IPS DF 4.7 (cell line): ENCODE data around the gene DIP2C.
"Not testable (repeated sequence)": the region's sequence is repeated elsewhere in the genome, so short reads cannot be mapped to it uniquely, and the experiment has no call there.

Experiments used
- DNase-seq: peaks from one replicate; pipeline ENCODE4 v3.0.0-alpha.2; 2013; ENCODE audit warnings: low spot score; ENCODE audit errors: extremely low read depth

Gene DIP2C

DNA sequence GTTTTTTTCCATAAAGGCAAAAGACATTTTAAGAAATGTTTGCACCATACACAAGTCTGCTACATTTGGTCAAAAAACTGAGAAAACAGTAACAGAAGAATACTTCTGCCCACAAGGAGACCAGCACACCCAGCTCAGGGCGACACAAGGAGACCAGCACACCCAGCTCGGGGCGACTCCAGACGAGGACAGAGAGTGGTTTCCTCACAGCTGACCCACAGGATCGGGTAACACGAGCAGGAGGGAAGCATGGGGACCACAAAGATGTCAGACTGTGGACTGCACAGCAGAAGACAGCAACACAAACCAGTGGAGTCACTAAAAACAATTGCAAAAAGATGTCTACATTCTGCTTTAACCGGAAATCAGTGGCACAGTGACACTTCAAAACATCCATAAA, 237.6 kb downstream of the DIP2C start:
- DNase-seq: no peak

DNA sequence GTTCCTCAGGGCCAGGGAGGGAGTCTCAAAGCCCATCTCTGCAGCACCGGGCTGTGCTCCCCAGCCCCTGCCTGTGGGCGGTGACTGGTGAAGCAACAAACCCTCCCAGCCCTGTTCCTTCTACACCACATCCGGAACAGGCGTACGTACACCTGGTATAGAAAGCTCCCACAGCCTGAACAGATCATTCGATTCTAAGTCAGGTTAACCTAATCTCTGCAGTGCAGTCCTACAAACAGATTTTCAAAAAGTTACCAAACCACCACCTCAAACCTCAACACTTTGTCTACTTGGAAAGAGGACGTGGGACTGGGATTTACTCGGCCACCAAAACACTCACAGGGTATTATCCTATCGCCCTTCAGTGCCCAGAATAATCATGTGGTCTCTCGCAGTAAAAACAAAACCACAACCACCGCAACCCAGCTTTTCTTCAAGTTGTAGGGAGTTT, 238.4 kb downstream of the DIP2C start:
- no peak for DNase-seq

DNA sequence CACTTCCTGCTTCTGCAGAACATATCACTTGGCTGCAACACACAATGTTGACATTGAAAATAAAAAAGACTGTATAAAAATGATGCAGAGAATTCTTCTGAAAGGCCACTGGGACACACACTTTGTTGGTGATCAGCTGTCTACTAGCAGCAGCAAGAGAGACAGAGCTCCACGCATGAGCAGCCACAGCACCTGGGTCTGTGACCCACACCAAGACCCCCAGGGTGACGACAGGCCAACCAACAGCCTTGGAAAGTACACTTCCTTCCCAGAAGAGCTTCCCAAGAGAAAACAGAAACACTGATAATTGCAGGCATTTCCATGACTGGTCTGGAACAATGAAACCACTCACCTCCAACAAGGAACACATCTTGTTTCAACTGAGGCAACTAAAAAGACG, 239.0 kb downstream of the DIP2C start:
- DNase-seq: no peak

DNA sequence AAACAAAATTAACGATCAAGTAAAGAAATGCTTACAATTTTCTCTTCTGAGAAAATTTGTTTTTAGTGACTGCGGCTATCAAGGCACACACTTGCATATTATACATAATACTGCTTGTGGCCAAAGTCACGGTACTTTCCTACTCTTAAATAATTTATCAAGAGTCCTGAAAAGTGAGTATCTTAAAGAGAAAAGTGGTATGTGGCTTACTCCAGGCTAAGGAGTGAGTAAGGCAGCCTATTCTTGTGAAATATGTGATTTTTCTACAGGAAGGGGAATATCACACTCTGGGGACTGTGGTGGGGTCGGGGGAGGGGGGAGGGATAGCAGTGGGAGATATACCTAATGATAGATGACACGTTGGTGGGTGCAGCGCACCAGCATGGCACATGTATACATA, 240.1 kb downstream of the DIP2C start:
- DNase-seq: not testable (repeated sequence)

DNA sequence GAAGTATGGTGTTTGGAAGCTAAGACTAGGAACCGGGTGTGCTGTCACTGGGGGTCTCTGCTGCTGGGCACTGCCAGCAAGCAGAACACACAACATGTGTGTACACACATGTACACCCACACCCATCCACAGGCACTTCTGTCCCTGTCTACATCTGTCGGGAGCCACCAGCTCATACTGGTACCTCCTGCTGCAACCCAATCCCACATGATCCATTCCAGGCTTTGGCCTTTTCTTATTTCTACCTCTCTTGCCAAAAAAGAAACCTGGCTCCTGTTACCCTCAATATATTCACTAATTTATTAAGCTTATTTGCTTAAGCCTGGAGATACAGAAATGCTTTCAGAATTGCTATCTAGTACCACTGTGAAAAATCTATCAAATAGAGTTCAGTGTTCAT, 246.0 kb downstream of the DIP2C start:
- no peak for DNase-seq

DNA sequence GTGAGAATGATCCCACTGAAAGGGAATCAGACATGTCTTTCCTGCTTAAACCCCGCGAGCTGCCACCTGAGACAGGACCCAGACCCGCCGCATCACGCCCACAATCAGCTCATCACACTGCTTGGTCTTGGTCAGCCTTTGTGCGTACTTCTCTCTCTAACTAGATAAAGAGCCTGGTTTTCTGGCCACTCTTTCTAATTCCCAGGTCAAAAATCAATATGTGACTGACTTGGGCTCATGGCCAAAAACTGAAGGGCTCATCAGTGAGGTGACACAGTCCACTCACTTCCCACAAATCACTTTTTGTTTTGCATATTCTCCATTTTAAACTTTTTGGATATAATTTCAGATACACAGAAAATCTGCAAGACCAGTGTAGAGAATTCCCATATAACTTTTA, 247.3 kb downstream of the DIP2C start:
- DNase-seq: no peak

DNA sequence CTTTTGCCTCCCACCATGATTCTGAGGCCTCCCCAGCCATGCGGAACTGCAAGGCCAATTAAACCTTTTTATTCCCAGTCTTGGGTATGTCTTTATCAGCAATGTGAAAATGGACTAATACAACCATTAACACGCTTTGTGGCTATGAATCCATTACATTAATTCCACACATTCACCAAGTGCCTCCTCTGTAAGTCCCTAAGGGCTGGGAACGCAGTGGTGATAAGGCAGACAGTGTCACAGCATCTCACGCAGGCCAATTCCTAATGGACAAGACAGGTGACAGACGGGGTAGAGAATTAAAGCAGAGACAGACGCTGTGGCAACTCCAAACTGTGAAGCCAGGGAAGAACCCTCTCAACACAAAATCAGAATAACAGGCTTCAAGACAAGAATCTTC, 247.8 kb downstream of the DIP2C start:
- no peak for DNase-seq

DNA sequence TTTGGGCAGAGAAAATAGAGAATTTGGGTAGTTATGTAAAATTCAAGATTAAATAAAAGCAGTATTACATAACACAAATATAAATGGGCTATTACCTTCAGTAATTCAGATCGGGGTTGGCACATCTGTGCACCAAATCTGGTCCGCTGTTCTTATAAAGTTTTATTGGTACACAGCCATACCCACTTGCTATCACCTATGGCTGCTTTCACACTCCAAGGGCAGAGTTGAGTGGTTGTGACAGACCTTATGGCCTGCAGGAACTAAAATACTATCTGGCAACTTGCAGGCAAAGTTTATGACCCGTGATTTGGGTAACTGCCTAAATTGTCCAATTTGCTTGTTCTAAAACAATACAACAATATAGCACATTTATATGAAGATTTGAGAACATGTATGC, 249.3 kb downstream of the DIP2C start:
- DNase-seq: no peak

DNA sequence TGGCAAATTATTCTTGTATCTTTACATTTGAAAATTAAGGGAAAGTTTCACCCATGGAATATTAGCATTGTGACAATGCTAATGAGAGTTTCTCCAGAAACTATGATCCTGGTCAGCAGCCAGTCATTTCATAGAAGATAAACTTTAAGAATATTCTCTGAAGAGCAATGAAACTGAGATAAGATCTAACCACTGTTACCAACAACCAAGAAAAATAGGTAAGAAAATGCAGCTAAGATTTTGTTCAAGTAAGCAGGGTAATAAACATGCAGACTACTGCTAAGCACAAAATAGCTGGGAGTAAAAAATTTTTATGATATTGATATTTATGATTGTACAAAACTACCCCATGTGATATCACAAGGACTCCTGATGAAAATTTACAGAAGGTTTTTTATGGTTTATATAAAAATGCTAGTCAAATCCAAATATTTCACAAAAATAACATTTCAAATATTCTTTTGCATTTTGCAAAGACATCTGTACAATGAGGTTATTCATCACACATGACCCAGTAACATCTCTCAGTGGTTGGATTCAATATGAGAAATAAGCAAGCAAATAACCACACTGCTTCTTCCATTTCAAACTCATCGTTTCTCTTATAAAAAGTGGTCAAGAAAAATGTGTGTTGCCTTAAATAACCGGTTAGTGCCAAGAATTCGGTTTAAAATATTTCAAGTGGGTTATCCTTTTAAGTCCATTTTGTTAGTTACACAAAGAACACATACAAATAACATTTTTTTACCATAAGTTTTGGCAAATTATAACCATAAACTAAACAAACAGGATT, 251.6 kb downstream of the DIP2C start:
- DNase-seq: no peak

DNA sequence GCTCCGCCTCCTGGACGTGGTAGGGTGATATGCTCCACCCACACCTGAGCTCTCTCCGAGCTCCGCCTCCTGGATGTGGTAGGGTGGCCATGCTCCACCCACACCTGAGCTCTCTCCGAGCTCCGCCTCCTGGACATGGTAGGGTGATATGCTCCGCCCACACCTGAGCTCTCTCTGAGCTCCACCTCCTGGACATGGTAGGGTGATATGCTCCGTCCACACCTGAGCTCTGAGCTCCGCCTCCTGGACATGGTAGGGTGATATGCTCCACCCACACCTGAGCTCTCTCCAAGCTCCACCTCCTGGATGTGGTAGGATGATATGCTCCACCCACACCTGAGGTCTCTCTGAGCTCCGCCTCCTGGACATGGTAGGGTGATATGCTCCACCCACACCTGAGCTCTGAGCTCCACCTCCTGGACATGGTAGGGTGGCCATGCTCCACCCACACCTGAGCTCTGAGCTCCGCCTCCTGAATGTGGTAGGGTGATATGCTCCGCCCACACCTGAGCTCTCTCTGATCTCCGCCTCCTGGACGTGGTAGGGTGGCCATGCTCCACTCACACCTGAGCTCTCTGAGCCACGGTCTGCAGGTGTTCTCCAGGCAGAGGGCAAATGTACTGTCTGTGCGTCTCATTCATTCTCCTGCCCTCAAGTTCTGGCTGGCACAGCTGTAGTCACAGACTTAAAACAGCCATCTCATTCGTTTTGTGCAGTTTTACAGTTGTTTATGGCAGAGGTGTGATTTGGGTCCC, 252.4 kb downstream of the DIP2C start:
- no peak for DNase-seq

DNA sequence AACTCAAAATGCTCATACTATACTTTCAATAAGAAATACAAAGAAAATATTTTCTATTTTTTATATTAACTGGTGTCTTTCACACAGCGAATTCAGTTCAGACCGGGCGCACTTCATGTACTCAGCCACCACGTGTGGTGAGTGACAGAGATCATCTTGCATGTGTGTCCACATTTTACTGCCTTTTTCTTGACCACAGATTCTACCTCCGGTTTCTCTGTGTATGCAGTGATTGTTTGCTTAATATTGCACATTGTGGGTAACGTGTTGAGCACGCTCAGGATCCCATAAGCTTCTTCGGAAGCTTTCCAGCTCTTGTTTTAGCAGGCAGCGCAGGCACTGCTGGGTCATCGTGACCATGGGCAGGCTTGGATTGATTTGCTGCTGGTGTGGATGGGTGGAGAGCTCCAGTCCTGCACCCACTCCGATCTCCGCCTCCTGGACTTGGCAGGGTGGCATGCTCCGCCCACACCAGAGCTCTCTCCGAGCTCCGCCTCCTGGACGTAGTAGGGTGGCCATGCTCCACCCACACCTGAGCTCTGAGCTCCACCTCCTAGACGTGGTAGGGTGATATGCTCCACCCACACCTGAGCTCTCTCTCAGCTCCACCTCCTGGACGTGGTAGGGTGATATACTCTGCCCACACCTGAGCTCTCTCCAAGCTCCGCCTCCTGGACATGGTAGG, 253.3 kb downstream of the DIP2C start:
- no peak for DNase-seq

DNA sequence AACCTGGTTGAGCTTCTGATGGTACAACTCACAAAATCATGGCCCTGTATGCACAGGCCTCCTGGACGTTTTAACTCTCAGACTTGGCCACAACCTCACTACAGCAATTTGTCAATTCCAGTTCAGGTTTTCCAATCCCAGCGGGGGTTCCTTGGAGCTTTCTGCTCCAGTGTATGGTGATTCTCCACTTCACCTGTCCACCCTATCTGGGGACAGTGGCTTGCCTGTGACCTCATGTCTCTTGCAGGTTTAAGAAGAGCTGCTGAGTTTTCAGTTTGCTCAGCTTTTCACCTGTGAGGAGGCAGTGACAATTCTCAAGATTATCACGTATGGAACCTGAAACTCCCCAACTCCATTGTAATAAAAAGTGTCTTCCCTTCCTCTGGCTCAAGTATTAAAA, 254.1 kb downstream of the DIP2C start:
- DNase-seq: no peak

DNA sequence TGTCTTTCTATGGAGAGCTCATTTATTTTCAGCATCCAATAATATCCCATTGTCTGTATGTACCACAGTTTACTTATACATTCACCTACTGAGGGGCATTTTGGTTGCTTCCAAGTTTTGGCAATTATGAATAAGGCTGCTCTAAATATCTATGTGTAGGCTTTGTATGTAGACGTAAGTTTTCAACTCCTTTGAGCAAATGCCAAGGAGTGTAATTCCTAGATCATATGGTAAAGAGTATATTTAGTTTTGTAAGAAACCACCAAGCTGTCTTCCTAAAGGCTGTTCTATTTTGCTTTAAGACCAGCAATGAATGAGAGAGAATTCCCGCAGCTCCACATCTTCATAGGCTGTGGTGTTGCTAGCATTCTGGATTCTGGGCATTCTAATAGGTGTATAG, 259.8 kb downstream of the DIP2C start:
- no peak for DNase-seq

DNA sequence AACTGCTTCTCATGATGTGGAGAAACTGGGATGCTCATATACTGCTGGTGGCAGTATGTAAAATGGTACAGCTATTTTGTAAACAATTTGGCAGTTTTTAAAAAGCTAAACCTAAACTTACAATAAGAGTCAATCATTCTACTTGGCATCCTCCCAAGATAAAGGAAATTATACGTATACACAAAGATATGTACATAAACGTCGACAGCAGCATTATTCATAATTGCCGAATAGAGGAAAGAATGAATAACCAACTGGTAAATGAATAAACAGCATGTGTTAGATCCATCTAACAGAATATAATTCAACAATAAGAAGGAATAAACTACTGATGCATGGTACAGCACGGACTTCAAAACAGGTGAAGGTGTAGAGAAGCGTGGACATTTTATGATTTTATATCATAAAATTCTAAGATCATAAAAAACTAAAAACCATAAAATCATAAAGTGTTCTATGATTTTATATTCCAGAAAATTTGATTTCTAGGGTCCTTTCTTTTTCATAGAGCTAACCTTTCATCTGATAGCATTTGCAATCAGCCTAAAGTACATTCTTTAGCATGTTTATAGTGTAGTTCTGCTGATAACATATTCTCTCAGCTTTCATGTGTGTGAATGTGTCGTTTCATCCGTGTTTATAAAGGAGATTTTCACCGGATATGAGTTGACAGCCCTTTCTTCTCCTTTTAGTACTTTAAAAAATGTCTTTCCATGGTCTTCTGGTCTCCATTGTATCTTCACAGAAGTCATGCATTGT, 261.5 kb downstream of the DIP2C start:
- DNase-seq: no peak

DNA sequence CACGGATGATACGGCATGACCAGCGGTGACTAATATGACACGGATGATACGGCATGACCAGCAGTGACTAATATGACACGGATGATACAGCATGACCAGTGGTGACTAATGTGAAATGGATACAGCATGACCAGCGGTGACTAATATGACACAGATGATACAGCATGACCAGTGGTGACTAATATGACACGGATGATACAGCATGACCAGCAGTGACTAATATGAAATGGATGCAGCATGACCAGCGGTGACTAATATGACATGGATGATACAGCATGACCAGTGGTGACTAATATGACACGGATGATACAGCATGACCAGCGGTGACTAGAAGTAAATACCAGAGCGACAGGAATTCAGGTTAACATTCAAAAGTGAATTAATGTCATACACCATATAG, 264.1 kb downstream of the DIP2C start:
- DNase-seq: not testable (repeated sequence)

DNA sequence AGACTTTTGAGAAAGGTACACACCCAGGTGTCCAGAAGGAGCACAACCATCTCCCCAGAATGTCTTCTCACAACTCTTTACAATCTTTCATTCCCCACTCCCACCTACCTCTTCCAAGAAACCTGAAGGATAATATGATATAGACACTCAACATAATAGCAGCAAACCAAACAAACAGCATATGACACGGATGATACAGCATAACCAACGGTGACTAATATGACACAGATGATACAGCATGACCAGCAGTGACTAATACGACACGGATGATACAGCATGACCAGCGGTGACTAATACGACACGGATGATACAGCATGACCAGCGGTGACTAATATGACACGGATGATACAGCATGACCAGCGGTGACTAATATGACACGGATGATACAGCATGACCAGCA, 264.7 kb downstream of the DIP2C start:
- not testable (repeated sequence) for DNase-seq

DNA sequence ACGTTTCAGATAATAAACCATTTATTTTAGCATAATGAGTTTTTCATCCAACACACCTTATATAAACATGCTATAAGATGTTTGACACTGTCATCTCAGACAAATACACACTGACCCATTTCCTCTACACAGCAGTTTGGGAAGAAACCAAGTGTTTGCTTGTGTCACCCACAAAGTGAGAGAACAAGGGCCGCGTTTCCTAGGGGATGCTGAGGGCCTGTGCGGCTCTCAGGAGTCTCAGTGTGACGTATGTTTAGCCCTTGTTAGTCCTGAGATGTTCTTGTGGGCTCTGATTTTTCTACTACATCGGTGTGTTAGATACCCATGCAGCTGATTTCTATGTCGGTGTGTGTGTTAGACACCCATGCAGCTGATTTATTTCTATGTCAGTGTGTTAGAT, 266.3 kb downstream of the DIP2C start:
- no peak for DNase-seq

DNA sequence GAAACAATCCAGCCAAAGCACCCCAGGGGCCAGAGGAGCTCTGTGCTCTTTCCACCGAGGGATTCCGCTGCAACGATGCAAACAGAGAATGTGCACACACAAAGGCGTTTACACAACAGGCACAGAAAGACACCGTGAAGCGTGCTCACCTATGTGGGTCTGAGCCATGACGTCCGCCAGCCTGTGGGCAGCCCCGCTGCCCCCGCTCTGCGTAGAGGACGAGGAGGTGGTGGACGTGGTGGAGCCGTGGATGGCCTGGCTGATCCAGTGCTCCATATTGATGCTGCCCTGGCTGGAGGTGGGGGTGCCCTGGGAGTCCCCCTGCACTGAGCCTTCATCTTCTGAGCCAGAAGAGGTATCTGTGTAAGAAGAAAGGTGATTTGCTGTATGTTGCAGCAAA, 266.8 kb downstream of the DIP2C start:
- DNase-seq: no peak

DNA sequence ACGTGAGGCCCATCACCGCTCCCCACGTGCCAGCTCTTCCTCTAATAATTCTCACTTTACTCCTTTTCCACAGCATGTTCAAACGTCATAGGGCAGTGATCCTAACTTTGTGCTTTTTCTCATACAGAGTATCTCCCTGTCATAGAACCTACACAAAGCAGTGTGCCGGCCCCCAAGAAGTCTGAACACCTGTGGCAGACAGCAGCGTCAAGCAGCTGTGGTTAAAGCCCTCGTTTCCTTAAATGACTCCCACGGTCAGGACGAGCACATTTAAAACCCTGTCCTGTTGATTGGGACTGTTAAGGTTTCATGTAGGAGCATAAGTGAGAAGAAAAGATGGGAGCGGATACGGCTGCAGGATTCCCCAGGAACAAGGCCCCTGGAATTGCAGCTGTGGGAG, 267.2 kb downstream of the DIP2C start:
- DNase-seq: no peak

DNA sequence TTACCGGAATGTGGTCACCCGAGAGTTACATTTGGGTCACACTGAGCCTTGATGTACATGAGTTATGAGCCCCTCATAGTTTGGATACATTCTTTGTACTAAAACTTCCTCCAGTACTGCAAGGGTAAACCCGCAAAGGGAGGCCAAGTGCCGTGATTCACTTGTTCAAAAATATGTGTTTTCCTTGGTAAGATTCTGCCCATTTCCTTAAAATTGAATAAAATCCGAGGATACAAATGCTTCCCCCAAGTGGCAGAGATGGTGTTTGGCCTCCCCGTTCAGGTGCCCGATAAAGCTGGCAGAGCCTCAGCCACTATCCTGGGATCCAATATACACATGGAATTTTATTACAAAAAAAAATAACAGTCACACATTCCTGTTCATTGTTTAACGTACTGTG, 268.3 kb downstream of the DIP2C start:
- no peak for DNase-seq
